Spinal cord (tissue), 10 donors: Measurements from ENCODE around the gene RGS6. TPM values are rescaled to one million over a fixed set of nuclear protein-coding genes. Genes with fewer than 3 reads are reported as not detected.

Experiments
- DNase-seq, 6 donors: peaks; one replicate each; pipeline versions ENCODE4 v3.0.0 to v3.0.0-alpha.2; 2013 to 2015; ENCODE audit warnings: low spot score in 6 of 6, low read depth in 4 of 6
- H3K27ac ChIP-seq: one replicate; pipeline ENCODE4 v1.5.1; 2013; ENCODE audit warnings: low read depth, low read length, control low read depth
- H3K27me3 ChIP-seq: one replicate; pipeline ENCODE4 v1.6.1; 2013; ENCODE audit warnings: low read length; ENCODE audit not compliant: control insufficient read depth, insufficient read depth
- H3K36me3 ChIP-seq: one replicate; pipeline ENCODE4 v1.6.1; 2013; ENCODE audit warnings: low read length; ENCODE audit not compliant: control insufficient read depth, insufficient read depth
- H3K4me1 ChIP-seq: one replicate; pipeline ENCODE4 v1.6.1; 2013; ENCODE audit warnings: low read length; ENCODE audit not compliant: control insufficient read depth, insufficient read depth
- H3K4me3 ChIP-seq: one replicate; pipeline ENCODE4 v1.5.1; 2013; ENCODE audit warnings: low read depth, low read length, control low read depth
- H3K9me3 ChIP-seq: one replicate; pipeline ENCODE4 v1.6.1; 2013; ENCODE audit warnings: low read length; ENCODE audit not compliant: control insufficient read depth, insufficient read depth
- WGBS: methylation state at CpG from one replicate; pipeline ENCODE4 v1.1.5; 2013; ENCODE audit warnings: missing lambda C conversion rate; ENCODE audit not compliant: insufficient coverage; 5-methylcytosine and 5-hydroxymethylcytosine counted together
- polyA plus RNA-seq, 2 donors: library from polyadenylated mRNA; unstranded; fragments of 120-200 nt; gene quantifications; one replicate each; pipeline ENCODE4 v1.2.1, GENCODE V29; 2013; ENCODE audit not compliant: insufficient read length in 2 of 2
- total RNA-seq, 2 donors: library from RNA; depleted of rRNA in 1 of 2; stranded (reverse); fragments of 120-200 nt in 1 of 2; fragments of >200 nt in 1 of 2; gene quantifications; one replicate each; pipeline versions ENCODE4 v1.2.3 to v1.2.4, GENCODE V29; 2013 to 2014
- donor health status: healthy.

The RGS6 gene
- total and polyA plus RNA-seq, 4 donors, result 9.1 to 11.5 (median 10.3) TPM

- Histone ChIP-seq H3K4me3 (no peak overlapping the region), H3K36me3 (no peaks in the 10 kb centered on the region), H3K27me3 (no peaks in the 10 kb centered on the region), H3K9me3 (no peaks in the 10 kb centered on the region), H3K27ac (no peak overlapping the region), H3K4me1 (no peaks in the 10 kb centered on the region)
- 50% methylated on average over 2 of the region's 2 CpGs for WGBS
- DNase-seq, result no peak
These were observed 94.3 kb downstream of the RGS6 start for GRCh38 chr14:72026536-72026935.

GRCh38 chr14:72027061-72027460 lies 94.8 kb downstream of the RGS6 start:
- 100% methylated on average over 1 of the region's 1 CpG for WGBS

GRCh38 chr14:72033365-72033764 lies 101.1 kb downstream of the RGS6 start:
- 89% methylated on average over 1 of the region's 4 CpGs for WGBS
- DNase-seq, result no peak

More at GRCh38 chr14:72027061-72027460, 94.8 kb downstream of the RGS6 start:
- no peaks in the 10 kb centered on the region for H3K27me3 ChIP-seq
- H3K9me3 ChIP-seq, result no peaks in the 10 kb centered on the region
- H3K36me3 ChIP-seq, result no peaks in the 10 kb centered on the region
- no peak overlapping the region for H3K27ac ChIP-seq
- no peak for DNase-seq
- H3K4me1 ChIP-seq, result no peaks in the 10 kb centered on the region
- H3K4me3 ChIP-seq, result no peak overlapping the region

GRCh38 chr14:72040528-72040927 lies 108.3 kb downstream of the RGS6 start:
- peaks cover 3% of the 10 kb centered on the region for H3K9me3 ChIP-seq
- H3K27me3 ChIP-seq, result no peaks in the 10 kb centered on the region
- no peak overlapping the region for H3K4me3 ChIP-seq
- DNase-seq, result no peak
- no peaks in the 10 kb centered on the region for H3K4me1 ChIP-seq
- H3K27ac ChIP-seq, result no peak overlapping the region
- no peaks in the 10 kb centered on the region for H3K36me3 ChIP-seq

More at GRCh38 chr14:72033365-72033764, 101.1 kb downstream of the RGS6 start:
- H3K4me1 ChIP-seq, result no peaks in the 10 kb centered on the region
- H3K36me3 ChIP-seq, result no peaks in the 10 kb centered on the region
- no peak overlapping the region for H3K27ac ChIP-seq
- H3K4me3 ChIP-seq, result no peak overlapping the region
- H3K27me3 ChIP-seq, result no peaks in the 10 kb centered on the region
- H3K9me3 ChIP-seq, result no peaks in the 10 kb centered on the region

- Histone ChIP-seq H3K9me3 (peaks cover 3% of the 10 kb centered on the region), H3K27ac (no peak overlapping the region), H3K4me1 (no peaks in the 10 kb centered on the region), H3K27me3 (no peaks in the 10 kb centered on the region), H3K36me3 (no peaks in the 10 kb centered on the region), H3K4me3 (no peak overlapping the region)
- 100% methylated on average over 1 of the region's 2 CpGs for WGBS
- DNase-seq, result no peak
These were observed 113.0 kb downstream of the RGS6 start for GRCh38 chr14:72045271-72045670.

- WGBS, result 100% methylated on average over 1 of the region's 7 CpGs
- Histone ChIP-seq H3K9me3 (peaks cover 3% of the 10 kb centered on the region), H3K36me3 (no peaks in the 10 kb centered on the region), H3K4me3 (no peak overlapping the region), H3K27me3 (no peaks in the 10 kb centered on the region), H3K27ac (no peak overlapping the region), H3K4me1 (no peaks in the 10 kb centered on the region)
- no peak for DNase-seq
These were observed 113.7 kb downstream of the RGS6 start for GRCh38 chr14:72045885-72046284.

GRCh38 chr14:72049462-72049861 lies 117.2 kb downstream of the RGS6 start:
- 71% methylated on average over 1 of the region's 1 CpG for WGBS
- no peak for DNase-seq

GRCh38 chr14:72052356-72052755 lies 120.1 kb downstream of the RGS6 start:
- H3K9me3 ChIP-seq, result no peaks in the 10 kb centered on the region
- no CpG with 5 or more reads among the region's 2 CpGs for WGBS
- H3K27me3 ChIP-seq, result no peaks in the 10 kb centered on the region
- no peak overlapping the region for H3K4me3 ChIP-seq
- no peak overlapping the region for H3K27ac ChIP-seq
- no peaks in the 10 kb centered on the region for H3K4me1 ChIP-seq
- no peaks in the 10 kb centered on the region for H3K36me3 ChIP-seq
- peak in 1 of 6 donors; percentile 13 for DNase-seq

More at GRCh38 chr14:72049462-72049861, 117.2 kb downstream of the RGS6 start:
- Histone ChIP-seq H3K4me3 (no peak overlapping the region), H3K27me3 (no peaks in the 10 kb centered on the region), H3K36me3 (no peaks in the 10 kb centered on the region), H3K9me3 (no peaks in the 10 kb centered on the region), H3K4me1 (no peaks in the 10 kb centered on the region), H3K27ac (no peak overlapping the region)

- H3K9me3 ChIP-seq, result no peaks in the 10 kb centered on the region
- H3K4me1 ChIP-seq, result no peaks in the 10 kb centered on the region
- no peaks in the 10 kb centered on the region for H3K36me3 ChIP-seq
- no CpG with 5 or more reads among the region's 3 CpGs for WGBS
- no peak for DNase-seq
- H3K27ac ChIP-seq, result no peak overlapping the region
- no peaks in the 10 kb centered on the region for H3K27me3 ChIP-seq
- H3K4me3 ChIP-seq, result no peak overlapping the region
These were observed 121.4 kb downstream of the RGS6 start for GRCh38 chr14:72053651-72054050.

- Histone ChIP-seq H3K4me1 (no peaks in the 10 kb centered on the region), H3K9me3 (no peaks in the 10 kb centered on the region), H3K36me3 (no peaks in the 10 kb centered on the region), H3K27ac (no peak overlapping the region), H3K4me3 (no peak overlapping the region), H3K27me3 (no peaks in the 10 kb centered on the region)
- no peak for DNase-seq
- no CpG with 5 or more reads among the region's 4 CpGs for WGBS
These were observed 122.7 kb downstream of the RGS6 start for GRCh38 chr14:72054911-72055310.
